ENCODE data around the gene LAMA4.

The LAMA4 gene

GRCh38 chr6:112233847-112234246 is 20.5 kb downstream of the LAMA4 start:
- TF ChIP-seq CTCF (IDR thresholded peaks at IDR 0.05), result no peak

GRCh38 chr6:112232845-112233256 is 21.5 kb downstream of the LAMA4 start:
- TF ChIP-seq CTCF (IDR thresholded peaks at IDR 0.05), result no peak

- no peak for TF ChIP-seq CTCF (IDR thresholded peaks at IDR 0.05)
Observed at GRCh38 chr6:112231594-112232060, 22.7 kb downstream of the LAMA4 start.

- no peak for TF ChIP-seq CTCF (IDR thresholded peaks at IDR 0.05)
Observed at GRCh38 chr6:112231164-112231563, 23.2 kb downstream of the LAMA4 start.

- no peak for TF ChIP-seq CTCF (IDR thresholded peaks at IDR 0.05)
Observed at GRCh38 chr6:112228480-112229332, 25.7 kb downstream of the LAMA4 start.

GRCh38 chr6:112227992-112228391 is 26.4 kb downstream of the LAMA4 start:
- no peak for TF ChIP-seq CTCF (IDR thresholded peaks at IDR 0.05)

GRCh38 chr6:112227411-112227810 is 27.0 kb downstream of the LAMA4 start:
- no peak for TF ChIP-seq CTCF (IDR thresholded peaks at IDR 0.05)

Measured in LNCAP (cell line).